HepG2 (cell line): ENCODE data around the gene MYO10. TPM values are rescaled to one million over a fixed set of nuclear protein-coding genes. Genes with fewer than 3 reads are reported as not detected.

ENCODE experiments used
- ATM ChIP-seq: fragments of 450-650 bp; IDR thresholded peaks from 2 replicates; pipeline ENCODE4 v1.7.1; 2017; ENCODE audit warnings: mild to moderate bottlenecking, borderline replicate concordance
- HNF4G ChIP-seq, 2 experiments: sonication (generic) in 1 of 2; formaldehyde crosslinking in 1 of 2; IDR thresholded peaks; 2 replicates each; pipeline versions ENCODE4 v1.4.0 to v1.6.1; 2011 to 2020; ENCODE audit warnings: borderline replicate concordance in 2 of 2, low read depth in 2 of 2, mild to moderate bottlenecking in 2 of 2, low read length in 1 of 2, missing genetic modification reagents in 1 of 2, moderate library complexity in 1 of 2
- ISL2 ChIP-seq: sonication (generic); formaldehyde crosslinking; IDR thresholded peaks from 2 replicates; pipeline ENCODE4 v1.5.0; 2020; ENCODE audit warnings: missing genetic modification reagents
- KDM1A ChIP-seq: IDR thresholded peaks from 2 replicates; pipeline ENCODE4 v1.6.1; 2016; ENCODE audit warnings: missing compliant biosample characterization
- XRCC5 ChIP-seq: fragments of 200-400 bp; formaldehyde crosslinking; optimal IDR thresholded peaks from 2 replicates; pipeline ENCODE3; 2017; ENCODE audit warnings: mild to moderate bottlenecking, low read length
- ZNF12 ChIP-seq: sonication (generic); formaldehyde crosslinking; IDR thresholded peaks from 2 replicates; pipeline ENCODE4 v1.5.0; 2020; ENCODE audit warnings: missing genetic modification reagents
- ZNF350 ChIP-seq: sonication (generic); formaldehyde crosslinking; IDR thresholded peaks from 2 replicates; pipeline ENCODE4 v1.4.0; 2020; ENCODE audit warnings: mild to moderate bottlenecking, low read depth, missing genetic modification reagents, borderline replicate concordance
- ZNF367 ChIP-seq: sonication (generic); formaldehyde crosslinking; IDR thresholded peaks from 2 replicates; pipeline ENCODE4 v1.4.0; 2020; ENCODE audit warnings: missing genetic modification reagents, borderline replicate concordance
- ZNF446 ChIP-seq: sonication (generic); formaldehyde crosslinking; IDR thresholded peaks from 2 replicates; pipeline ENCODE4 v1.5.0; 2020; ENCODE audit warnings: mild to moderate bottlenecking, missing genetic modification reagents
- ZNF460 ChIP-seq: sonication (generic); formaldehyde crosslinking; IDR thresholded peaks from 2 replicates; pipeline ENCODE4 v1.5.1; 2020; ENCODE audit warnings: missing genetic modification reagents, mild to moderate bottlenecking, borderline replicate concordance
- ZNF501 ChIP-seq: sonication (generic); formaldehyde crosslinking; IDR thresholded peaks from 2 replicates; pipeline ENCODE4 v1.5.1; 2020; ENCODE audit warnings: mild to moderate bottlenecking, moderate library complexity, missing genetic modification reagents
- ZNF7 ChIP-seq: IDR thresholded peaks from 2 replicates; pipeline ENCODE4 v1.6.1; 2016; ENCODE audit warnings: missing biosample characterization, missing genetic modification reagents
- ZNF772 ChIP-seq: sonication (generic); formaldehyde crosslinking; IDR thresholded peaks from 2 replicates; pipeline ENCODE4 v1.5.0; 2020; ENCODE audit warnings: mild to moderate bottlenecking, missing genetic modification reagents
- polyA plus RNA-seq, 8 experiments: library from polyadenylated mRNA; depleted of rRNA in 3 of 8; stranded (reverse) in 7 of 8; unstranded in 1 of 8; fragments of >200 nt; fragmentation: Illumina TruSeq in 4 of 8; extraction: Trizol in 4 of 8; gene quantifications; 2 replicates each; pipeline versions ENCODE4 v1.2.1 to v1.2.3, GENCODE V29; 2011 to 2016; ENCODE audit warnings: low read depth in 4 of 8, missing spikeins in 1 of 8, mixed read lengths in 1 of 8; ENCODE audit not compliant: insufficient read depth in 1 of 8
- total RNA-seq, 5 experiments: library from RNA; depleted of rRNA; stranded (reverse); fragments of >200 nt; fragmentation: Illumina TruSeq; extraction: Trizol; gene quantifications; 2 replicates each; pipeline ENCODE4 v1.2.3, GENCODE V29; 2016; ENCODE audit warnings: low read depth in 1 of 5
- TF ChIP-seq, protein P1 (sequence below): sonication (generic); formaldehyde crosslinking; IDR thresholded peaks from 2 replicates; pipeline ENCODE4 v1.4.0; 2020; ENCODE audit warnings: missing genetic modification reagents
- TF ChIP-seq, protein P2 (sequence below): sonication (generic); formaldehyde crosslinking; IDR thresholded peaks from 2 replicates; pipeline ENCODE4 v1.8.0; 2022; ENCODE audit warnings: mild to moderate bottlenecking, missing genetic modification reagents
- TF ChIP-seq, protein P3 (sequence below): sonication (generic); formaldehyde crosslinking; IDR thresholded peaks from 2 replicates; pipeline ENCODE4 v1.4.0; 2020; ENCODE audit warnings: mild to moderate bottlenecking, missing genetic modification reagents
- TF ChIP-seq, protein P4 (sequence below): sonication (generic); formaldehyde crosslinking; IDR thresholded peaks from 2 replicates; pipeline ENCODE4 v1.8.0; 2022; ENCODE audit warnings: missing genetic modification reagents, mild to moderate bottlenecking, moderate library complexity, borderline replicate concordance

The MYO10 gene
- total and polyA plus RNA-seq, 2 of the 13 experiments (the other 11 are each of a cell fraction or from before 2014, with no cell fraction given): 4.5 to 14.0 TPM

DNA sequence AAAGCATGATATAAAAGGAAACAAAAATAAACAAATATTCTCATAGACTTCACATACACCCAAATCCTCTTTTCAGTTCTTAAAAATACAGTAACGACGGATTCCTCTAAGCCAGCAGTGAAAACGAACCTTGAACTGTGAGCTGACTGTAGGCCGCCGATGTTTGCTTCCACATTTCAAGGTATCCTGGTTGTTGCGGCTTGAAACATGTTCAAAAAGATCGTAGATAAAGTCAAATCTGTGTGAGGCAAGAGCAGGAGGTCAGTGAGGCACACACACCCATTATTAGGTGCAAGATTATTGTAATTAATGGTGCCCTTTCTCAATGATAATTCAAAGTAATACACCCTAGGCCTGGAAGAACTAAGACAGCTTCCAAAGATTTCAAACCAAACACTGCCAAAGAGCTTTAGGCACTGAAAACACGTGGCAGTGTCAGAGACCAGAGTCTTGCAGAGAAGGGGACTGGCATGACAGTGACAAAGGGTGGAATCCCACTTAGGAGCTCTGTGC is 178.0 kb downstream of the MYO10 start (continued):
- TF ChIP-seq ZNF460 (CRISPR knock-in tag) (0 out of 2 replicates have a peak, but pooled peaks have one; percentile 6), HNF4G (IDR thresholded peaks at IDR 0.05; ENCODE audit: borderline replicate concordance, low read depth, low read length) (peak; percentile 60; the same call in 1 of the 2 replicates), HNF4G (CRISPR knock-in tag; IDR thresholded peaks at IDR 0.05; ENCODE audit: borderline replicate concordance, low read depth) (no peak; the same call in 1 of the 2 replicates), ZNF446 (CRISPR knock-in tag) (no peak), ATM (no peak), ZNF501 (CRISPR knock-in tag) (peak; percentile 59), ZNF367 (CRISPR knock-in tag) (no peak), ZNF12 (CRISPR knock-in tag) (no peak), XRCC5 (no peak), ZNF772 (CRISPR knock-in tag) (no peak), ZNF7 (CRISPR knock-in tag) (no peak), ZNF350 (no peak), KDM1A (CRISPR knock-in tag) (no peak), ISL2 (CRISPR knock-in tag) (peak; percentile 87)
- TF ChIP-seq, protein P1, sequence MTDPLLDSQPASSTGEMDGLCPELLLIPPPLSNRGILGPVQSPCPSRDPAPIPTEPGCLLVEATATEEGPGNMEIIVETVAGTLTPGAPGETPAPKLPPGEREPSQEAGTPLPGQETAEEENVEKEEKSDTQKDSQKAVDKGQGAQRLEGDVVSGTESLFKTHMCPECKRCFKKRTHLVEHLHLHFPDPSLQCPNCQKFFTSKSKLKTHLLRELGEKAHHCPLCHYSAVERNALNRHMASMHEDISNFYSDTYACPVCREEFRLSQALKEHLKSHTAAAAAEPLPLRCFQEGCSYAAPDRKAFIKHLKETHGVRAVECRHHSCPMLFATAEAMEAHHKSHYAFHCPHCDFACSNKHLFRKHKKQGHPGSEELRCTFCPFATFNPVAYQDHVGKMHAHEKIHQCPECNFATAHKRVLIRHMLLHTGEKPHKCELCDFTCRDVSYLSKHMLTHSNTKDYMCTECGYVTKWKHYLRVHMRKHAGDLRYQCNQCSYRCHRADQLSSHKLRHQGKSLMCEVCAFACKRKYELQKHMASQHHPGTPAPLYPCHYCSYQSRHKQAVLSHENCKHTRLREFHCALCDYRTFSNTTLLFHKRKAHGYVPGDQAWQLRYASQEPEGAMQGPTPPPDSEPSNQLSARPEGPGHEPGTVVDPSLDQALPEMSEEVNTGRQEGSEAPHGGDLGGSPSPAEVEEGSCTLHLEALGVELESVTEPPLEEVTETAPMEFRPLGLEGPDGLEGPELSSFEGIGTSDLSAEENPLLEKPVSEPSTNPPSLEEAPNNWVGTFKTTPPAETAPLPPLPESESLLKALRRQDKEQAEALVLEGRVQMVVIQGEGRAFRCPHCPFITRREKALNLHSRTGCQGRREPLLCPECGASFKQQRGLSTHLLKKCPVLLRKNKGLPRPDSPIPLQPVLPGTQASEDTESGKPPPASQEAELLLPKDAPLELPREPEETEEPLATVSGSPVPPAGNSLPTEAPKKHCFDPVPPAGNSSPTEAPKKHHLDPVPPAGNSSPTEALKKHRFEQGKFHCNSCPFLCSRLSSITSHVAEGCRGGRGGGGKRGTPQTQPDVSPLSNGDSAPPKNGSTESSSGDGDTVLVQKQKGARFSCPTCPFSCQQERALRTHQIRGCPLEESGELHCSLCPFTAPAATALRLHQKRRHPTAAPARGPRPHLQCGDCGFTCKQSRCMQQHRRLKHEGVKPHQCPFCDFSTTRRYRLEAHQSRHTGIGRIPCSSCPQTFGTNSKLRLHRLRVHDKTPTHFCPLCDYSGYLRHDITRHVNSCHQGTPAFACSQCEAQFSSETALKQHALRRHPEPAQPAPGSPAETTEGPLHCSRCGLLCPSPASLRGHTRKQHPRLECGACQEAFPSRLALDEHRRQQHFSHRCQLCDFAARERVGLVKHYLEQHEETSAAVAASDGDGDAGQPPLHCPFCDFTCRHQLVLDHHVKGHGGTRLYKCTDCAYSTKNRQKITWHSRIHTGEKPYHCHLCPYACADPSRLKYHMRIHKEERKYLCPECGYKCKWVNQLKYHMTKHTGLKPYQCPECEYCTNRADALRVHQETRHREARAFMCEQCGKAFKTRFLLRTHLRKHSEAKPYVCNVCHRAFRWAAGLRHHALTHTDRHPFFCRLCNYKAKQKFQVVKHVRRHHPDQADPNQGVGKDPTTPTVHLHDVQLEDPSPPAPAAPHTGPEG (CRISPR knock-in tag): no peak
- TF ChIP-seq, protein P2, sequence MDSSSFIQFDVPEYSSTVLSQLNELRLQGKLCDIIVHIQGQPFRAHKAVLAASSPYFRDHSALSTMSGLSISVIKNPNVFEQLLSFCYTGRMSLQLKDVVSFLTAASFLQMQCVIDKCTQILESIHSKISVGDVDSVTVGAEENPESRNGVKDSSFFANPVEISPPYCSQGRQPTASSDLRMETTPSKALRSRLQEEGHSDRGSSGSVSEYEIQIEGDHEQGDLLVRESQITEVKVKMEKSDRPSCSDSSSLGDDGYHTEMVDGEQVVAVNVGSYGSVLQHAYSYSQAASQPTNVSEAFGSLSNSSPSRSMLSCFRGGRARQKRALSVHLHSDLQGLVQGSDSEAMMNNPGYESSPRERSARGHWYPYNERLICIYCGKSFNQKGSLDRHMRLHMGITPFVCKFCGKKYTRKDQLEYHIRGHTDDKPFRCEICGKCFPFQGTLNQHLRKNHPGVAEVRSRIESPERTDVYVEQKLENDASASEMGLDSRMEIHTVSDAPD: no peak
- TF ChIP-seq, protein P3, sequence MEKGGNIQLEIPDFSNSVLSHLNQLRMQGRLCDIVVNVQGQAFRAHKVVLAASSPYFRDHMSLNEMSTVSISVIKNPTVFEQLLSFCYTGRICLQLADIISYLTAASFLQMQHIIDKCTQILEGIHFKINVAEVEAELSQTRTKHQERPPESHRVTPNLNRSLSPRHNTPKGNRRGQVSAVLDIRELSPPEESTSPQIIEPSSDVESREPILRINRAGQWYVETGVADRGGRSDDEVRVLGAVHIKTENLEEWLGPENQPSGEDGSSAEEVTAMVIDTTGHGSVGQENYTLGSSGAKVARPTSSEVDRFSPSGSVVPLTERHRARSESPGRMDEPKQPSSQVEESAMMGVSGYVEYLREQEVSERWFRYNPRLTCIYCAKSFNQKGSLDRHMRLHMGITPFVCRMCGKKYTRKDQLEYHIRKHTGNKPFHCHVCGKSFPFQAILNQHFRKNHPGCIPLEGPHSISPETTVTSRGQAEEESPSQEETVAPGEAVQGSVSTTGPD: 0 out of 2 replicates have a peak, but pooled peaks have one; percentile 38
- TF ChIP-seq, protein P4, sequence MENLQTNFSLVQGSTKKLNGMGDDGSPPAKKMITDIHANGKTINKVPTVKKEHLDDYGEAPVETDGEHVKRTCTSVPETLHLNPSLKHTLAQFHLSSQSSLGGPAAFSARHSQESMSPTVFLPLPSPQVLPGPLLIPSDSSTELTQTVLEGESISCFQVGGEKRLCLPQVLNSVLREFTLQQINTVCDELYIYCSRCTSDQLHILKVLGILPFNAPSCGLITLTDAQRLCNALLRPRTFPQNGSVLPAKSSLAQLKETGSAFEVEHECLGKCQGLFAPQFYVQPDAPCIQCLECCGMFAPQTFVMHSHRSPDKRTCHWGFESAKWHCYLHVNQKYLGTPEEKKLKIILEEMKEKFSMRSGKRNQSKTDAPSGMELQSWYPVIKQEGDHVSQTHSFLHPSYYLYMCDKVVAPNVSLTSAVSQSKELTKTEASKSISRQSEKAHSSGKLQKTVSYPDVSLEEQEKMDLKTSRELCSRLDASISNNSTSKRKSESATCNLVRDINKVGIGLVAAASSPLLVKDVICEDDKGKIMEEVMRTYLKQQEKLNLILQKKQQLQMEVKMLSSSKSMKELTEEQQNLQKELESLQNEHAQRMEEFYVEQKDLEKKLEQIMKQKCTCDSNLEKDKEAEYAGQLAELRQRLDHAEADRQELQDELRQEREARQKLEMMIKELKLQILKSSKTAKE (CRISPR knock-in tag): no peak
